K562 (cell line): Measurements from ENCODE around the gene CWF19L1. TPM values are rescaled to one million over a fixed set of nuclear protein-coding genes. Genes with fewer than 3 reads are reported as not detected.

Source experiments
- ATAC-seq: fragments of 200-7000 bp; cut with Tn5 transposase; 3 replicates; pipeline ENCODE4 v1.9.1; 2020; ENCODE audit warnings: moderate library complexity
- BruUV-seq: library from RNA; stranded (reverse); fragments of 400-500 nt; replicated peaks from 2 replicates; lab custom pipeline; 2021; lab: Mats Ljungman, UMichigan
- CTCF ChIA-PET: fragments of 300-600 bp; formaldehyde crosslinking; extraction: SDS; loops from one replicate; lab custom pipeline; 2021; ENCODE audit warnings: low intra/inter-chr PET ratio; lab: Yijun Ruan, JAX
- POLR2A ChIA-PET: fragments of 300-600, 350-650 bp; sonication (Branson Sonifier 250); formaldehyde crosslinking; extraction: SDS; loops from one replicate; lab custom pipeline; 2021; ENCODE audit warnings: antibody characterized with exemption, inconsistent platforms; lab: Yijun Ruan, JAX
- DNase-seq, 4 experiments: peaks; one replicate each; pipeline versions ENCODE4 v3.0.0 to v3.0.0-alpha.2; 2011 to 2018; ENCODE audit warnings: low spot score in 3 of 4, mixed read lengths in 3 of 4; ENCODE audit errors: extremely low read depth in 1 of 4
- FAIRE-seq: peaks from 2 replicates; lab custom pipeline; 2011; peaks lifted over from hg19 to GRCh38; lab: Jason Lieb, UNC
- H2AFZ ChIP-seq: 2 replicates; pipeline ENCODE4 v1.6.0; 2011; ENCODE audit warnings: low read depth, low read length, control low read depth, inconsistent platforms
- H3K27ac ChIP-seq: fragments of 200-600 bp; 3 replicates; pipeline ENCODE4 v1.8.0; 2011; ENCODE audit warnings: low read depth, mild to moderate bottlenecking, control low read depth, inconsistent platforms, low read length, moderate library complexity, mixed read lengths; ENCODE audit errors: extremely low read depth
- H3K27me3 ChIP-seq, 2 experiments: fragments of 300-600 bp in 1 of 2; 2 replicates in 1 of 2; 3 replicates in 1 of 2; pipeline versions ENCODE4 v1.6.0 to v1.8.0; 2011; ENCODE audit warnings: inconsistent platforms in 2 of 2, low read length in 2 of 2, mild to moderate bottlenecking in 1 of 2, mixed read lengths in 1 of 2, moderate library complexity in 1 of 2; ENCODE audit not compliant: control insufficient read depth in 2 of 2, insufficient read depth in 2 of 2
- H3K36me3 ChIP-seq: fragments of 300-600 bp; 3 replicates; pipeline ENCODE4 v1.8.0; 2011; ENCODE audit warnings: mild to moderate bottlenecking, low read length, inconsistent platforms; ENCODE audit not compliant: control insufficient read depth, insufficient read depth
- H3K4me1 ChIP-seq, 2 experiments: fragments of 200-600 bp in 1 of 2; replicated peaks in 1 of 2; 2 replicates in 1 of 2; 3 replicates in 1 of 2; pipeline versions ENCODE4 v1.5.1 to v1.8.0; 2011; ENCODE audit warnings: inconsistent platforms in 2 of 2, low read length in 2 of 2, mild to moderate bottlenecking in 1 of 2, mixed read lengths in 1 of 2, moderate library complexity in 1 of 2; ENCODE audit not compliant: control insufficient read depth in 2 of 2, insufficient read depth in 2 of 2
- H3K4me2 ChIP-seq: 2 replicates; pipeline ENCODE4 v1.6.1; 2011; ENCODE audit warnings: low read length, control low read depth, inconsistent platforms, mixed read lengths; ENCODE audit not compliant: insufficient read depth
- H3K4me3 ChIP-seq: fragments of 200-600 bp; sonication (generic), shearing (Covaris generic); 2 replicates; pipeline ENCODE4 v1.5.1; 2016; ENCODE audit warnings: control low read depth, inconsistent platforms
- H3K79me2 ChIP-seq: fragments of 200-600 bp; 3 replicates; pipeline ENCODE4 v1.8.0; 2011; ENCODE audit warnings: low read length, inconsistent platforms; ENCODE audit not compliant: control insufficient read depth, insufficient read depth
- H3K9ac ChIP-seq, 2 experiments: 2 replicates each; pipeline versions ENCODE4 v1.6.0 to v1.6.1; 2011; ENCODE audit warnings: low read depth in 2 of 2, low read length in 2 of 2, control low read depth in 1 of 2, inconsistent platforms in 1 of 2, mild to moderate bottlenecking in 1 of 2, mixed read lengths in 1 of 2; ENCODE audit not compliant: insufficient read depth in 1 of 2
- H3K9me1 ChIP-seq: one replicate; pipeline ENCODE4 v1.6.0; 2011; ENCODE audit warnings: inconsistent platforms, mild to moderate bottlenecking, low read length, moderate library complexity; ENCODE audit not compliant: control insufficient read depth, insufficient read depth
- H3K9me3 ChIP-seq: replicated peaks from 2 replicates; pipeline ENCODE4 v1.5.1; 2011; ENCODE audit warnings: low read depth, low read length, inconsistent platforms; ENCODE audit not compliant: control insufficient read depth, insufficient read depth
- H4K20me1 ChIP-seq: replicated peaks from 2 replicates; pipeline ENCODE4 v1.6.1; 2011; ENCODE audit warnings: low read length, inconsistent platforms, mixed read lengths; ENCODE audit not compliant: control insufficient read depth, insufficient read depth
- BRCA1 ChIP-seq, 2 experiments: fragments of 450-650 bp in 1 of 2; sonication (generic) in 1 of 2; formaldehyde crosslinking in 1 of 2; IDR thresholded peaks; 2 replicates each; pipeline versions ENCODE4 v1.5.0 to v1.6.1; 2017 to 2020; ENCODE audit warnings: mild to moderate bottlenecking in 1 of 2, missing genetic modification reagents in 1 of 2
- CHD2 ChIP-seq: IDR thresholded peaks from 2 replicates; pipeline ENCODE4 v1.6.1; 2011; ENCODE audit warnings: low read depth, low read length
- HEY1 ChIP-seq: fragments of 250-450 bp; sonication (Bioruptor Pico); IDR thresholded peaks from 2 replicates; pipeline ENCODE4 v1.5.0; 2020; ENCODE audit warnings: mild to moderate bottlenecking, moderate library complexity, borderline replicate concordance
- ILK ChIP-seq: fragments of 450-650 bp; IDR thresholded peaks from 2 replicates; pipeline ENCODE4 v1.6.1; 2016; ENCODE audit warnings: missing genetic modification characterization, low read depth, mild to moderate bottlenecking, missing compliant biosample characterization, moderate library complexity, borderline replicate concordance
- MYBL2 ChIP-seq, 2 experiments: fragments of 450-650 bp in 1 of 2; sonication (generic) in 1 of 2; formaldehyde crosslinking in 1 of 2; IDR thresholded peaks; 2 replicates each; pipeline versions ENCODE4 v1.6.1 to v1.8.1; 2017 to 2022; ENCODE audit warnings: borderline replicate concordance in 1 of 2, inconsistent platforms in 1 of 2, low read depth in 1 of 2, mild to moderate bottlenecking in 1 of 2, missing genetic modification reagents in 1 of 2, moderate library complexity in 1 of 2
- POLR2B ChIP-seq: fragments of 450-650 bp; IDR thresholded peaks from 2 replicates; pipeline ENCODE4 v1.6.1; 2018; ENCODE audit warnings: low read depth; ENCODE audit not compliant: partially characterized antibody
- POLR2G ChIP-seq: fragments of 200-400 bp; formaldehyde crosslinking; IDR thresholded peaks from 2 replicates; pipeline ENCODE4 v1.6.1; 2017; ENCODE audit warnings: low read depth, mild to moderate bottlenecking, antibody characterized with exemption, low read length, moderate library complexity
- SRF ChIP-seq, 2 experiments: fragments of 250-450, 450-650 bp in 1 of 2; sonication (Bioruptor Pico) in 1 of 2; sonication (generic) in 1 of 2; formaldehyde crosslinking; IDR thresholded peaks; 2 replicates each; pipeline versions ENCODE4 v1.5.0 to v1.5.1; 2020 to 2022; ENCODE audit warnings: mild to moderate bottlenecking in 1 of 2, missing genetic modification reagents in 1 of 2
- SRSF1 ChIP-seq: fragments of 200-400 bp; formaldehyde crosslinking; IDR thresholded peaks from 2 replicates; pipeline ENCODE4 v1.6.1; 2017; ENCODE audit warnings: mild to moderate bottlenecking, low read depth, low read length, moderate library complexity
- TAF7 ChIP-seq: fragments of 450-650 bp; IDR thresholded peaks from 2 replicates; pipeline ENCODE4 v1.6.1; 2016; ENCODE audit warnings: missing genetic modification characterization, missing compliant biosample characterization
- THRA ChIP-seq: fragments of 450-650 bp; IDR thresholded peaks from 2 replicates; pipeline ENCODE4 v1.6.1; 2017; ENCODE audit warnings: mild to moderate bottlenecking, moderate library complexity
- YY1 ChIP-seq, 3 experiments: IDR thresholded peaks; 2 replicates each; pipeline ENCODE4 v1.6.1; 2011; ENCODE audit warnings: low read length in 2 of 3, mild to moderate bottlenecking in 2 of 3, moderate library complexity in 2 of 3, borderline replicate concordance in 1 of 3, control low read depth in 1 of 3, low read depth in 1 of 3; ENCODE audit not compliant: insufficient read depth in 3 of 3, insufficient replicate concordance in 2 of 3, control insufficient read depth in 1 of 3, insufficient read length in 1 of 3; ENCODE audit errors: extremely low read depth in 1 of 3
- ZBTB1 ChIP-seq: sonication (generic); formaldehyde crosslinking; IDR thresholded peaks from 2 replicates; pipeline ENCODE4 v1.8.1; 2023; ENCODE audit warnings: missing genetic modification reagents, low read depth, mild to moderate bottlenecking, borderline replicate concordance
- ZBTB9 ChIP-seq: fragments of 450-650 bp; formaldehyde crosslinking; IDR thresholded peaks from 2 replicates; pipeline ENCODE4 v1.4.0; 2020; ENCODE audit warnings: mild to moderate bottlenecking, moderate library complexity
- ZNF134 ChIP-seq: fragments of 250-450 bp; sonication (Bioruptor Pico); conservative IDR thresholded peaks from 2 replicates; pipeline ENCODE4 v1.4.0; 2020
- ZNF146 ChIP-seq: IDR thresholded peaks from one replicate; pipeline ENCODE4 v1.6.1; 2018; ENCODE audit warnings: missing compliant biosample characterization; ENCODE audit not compliant: unreplicated experiment
- ZNF583 ChIP-seq: fragments of 250-450 bp; sonication (Bioruptor Pico); IDR thresholded peaks from 2 replicates; pipeline ENCODE4 v1.4.0; 2020
- WGBS: fragments of 100-300 bp; shearing (Covaris generic); methylation state at CpG from one replicate; pipeline ENCODE4 v1.1.6; 2016; ENCODE audit warnings: low coverage, mixed read lengths; ENCODE audit not compliant: insufficient coverage; ENCODE audit errors: missing lambda C conversion rate; 5-methylcytosine and 5-hydroxymethylcytosine counted together
- in situ Hi-C: fragments of 300-500 bp; cut with MboI; formaldehyde crosslinking; loops from 4 replicates; pipeline ENCODE4 v1.15.0; 2018; ENCODE audit warnings: inconsistent platforms, mixed read lengths
- intact Hi-C: fragments of 100-400 bp; cut with micrococcal nuclease; formaldehyde crosslinking; loops from 2 replicates; pipeline ENCODE4 v1.14.2; 2022
- polyA plus RNA-seq, 8 experiments: library from polyadenylated mRNA; depleted of rRNA in 4 of 8; stranded (reverse) in 5 of 8; unstranded in 3 of 8; fragments of >200 nt; fragmentation: Nextera tagmentation in 2 of 8; fragmentation: Illumina TruSeq in 1 of 8; extraction: Ambion mirVana in 2 of 8; extraction: Trizol in 1 of 8; gene quantifications; 2 replicates each; pipeline versions ENCODE4 v1.2.1 to v1.2.3, GENCODE V29; 2011 to 2014; ENCODE audit warnings: inconsistent platforms in 1 of 8, missing spikeins in 1 of 8
- total RNA-seq, 7 experiments: library from RNA; depleted of rRNA in 6 of 7; stranded (reverse); fragments of >200 nt in 6 of 7; fragmentation: Illumina TruSeq in 2 of 7; extraction: Trizol in 2 of 7; gene quantifications; 2 replicates each; pipeline versions ENCODE4 v1.2.1 to v1.2.3, GENCODE V29; 2011 to 2021; ENCODE audit warnings: low replicate concordance in 1 of 7

The CWF19L1 gene
- total and polyA plus RNA-seq, 9 of the 15 experiments (the other 6 are each of a cell fraction or from before 2014, with no cell fraction given): 19.5 to 49.9 (median 30.9) TPM

- Histone ChIP-seq H3K4me1 (no peaks in the 10 kb centered on the region), H3K9ac (no peak overlapping the region), H3K9me1 (no peaks in the 10 kb centered on the region), H3K4me2 (no peak overlapping the region), H3K27ac (no peak overlapping the region), H3K4me3 (no peak overlapping the region), H3K27me3 (no peaks in the 10 kb centered on the region)
- POLR2A ChIA-PET: no interaction called here
- in situ Hi-C loops: no loop called here
- ATAC-seq (no peak), DNase-seq (no peak)
- BruUV-seq: no TSS peak
- TF ChIP-seq SRSF1 (no peak), POLR2G (no peak), YY1 (IDR thresholded peaks at IDR 0.05; ENCODE audit: borderline replicate concordance in 1 of 3, control insufficient read depth in 1 of 3, extremely low read depth in 1 of 3, insufficient read depth in 3 of 3, insufficient read length in 1 of 3, insufficient replicate concordance in 2 of 3, low read depth in 1 of 3, low read length in 2 of 3) (no peak), ILK (tag) (no peak), HEY1 (no peak), ZNF134 (CRISPR knock-in tag) (no peak), CHD2 (no peak), ZBTB1 (CRISPR knock-in tag) (no peak), ZNF583 (CRISPR knock-in tag) (no peak), BRCA1 (IDR thresholded peaks at IDR 0.05) (no peak), BRCA1 (CRISPR knock-in tag; IDR thresholded peaks at IDR 0.05) (no peak), SRF (CRISPR knock-in tag; IDR thresholded peaks at IDR 0.05) (no peak), TAF7 (tag) (no peak), POLR2B (no peak), ZBTB9 (no peak), ZNF146 (CRISPR knock-in tag) (no peak), THRA (no peak), MYBL2 (IDR thresholded peaks at IDR 0.05; ENCODE audit: low read depth) (no peak), MYBL2 (CRISPR knock-in tag; IDR thresholded peaks at IDR 0.05; ENCODE audit: borderline replicate concordance) (no peak)
- TF ChIP-seq, all 486 proteins: peak for 0
- no peaks in the 10 kb centered on the region for H3K9me3 ChIP-seq
- H3K79me2 ChIP-seq: no peaks in the 10 kb centered on the region
- peaks cover 56% of the 10 kb centered on the region; the same call in 2 of the 3 replicates for H3K36me3 ChIP-seq
- CTCF ChIA-PET: no interaction called here
- intact Hi-C loops: no loop called here
- H2AFZ ChIP-seq: no peak overlapping the region
- WGBS: 94% methylated on average over 5 of the region's 5 CpGs
- no peak for FAIRE-seq
- H4K20me1 ChIP-seq: no peaks in the 10 kb centered on the region
Observed at GRCh38 chr10:100253041-100253440, 14.4 kb downstream of the CWF19L1 start.
